HepG2 (cell line): ENCODE results near the gene GLIS2. TPM values are rescaled to one million over a fixed set of nuclear protein-coding genes. Genes with fewer than 3 reads are reported as not detected.
A peak's percentile ranks its signal among the peaks of the same experiment; 100 is the strongest.

Source experiments
- ATAC-seq: fragments of 200-7000 bp; cut with Tn5 transposase; 3 replicates; pipeline ENCODE4 v1.9.1; 2020; ENCODE audit warnings: mild to moderate bottlenecking, moderate library complexity
- BruUV-seq: library from RNA; stranded (reverse); fragments of 400-500 nt; replicated peaks from 2 replicates; lab custom pipeline; 2021; lab: Mats Ljungman, UMichigan
- CTCF ChIA-PET: fragments of 300-600 bp; formaldehyde crosslinking; extraction: SDS; loops from one replicate; lab custom pipeline; 2021; ENCODE audit warnings: low total read pairs, inconsistent platforms, low intra/inter-chr PET ratio; lab: Yijun Ruan, JAX
- POLR2A ChIA-PET: fragments of 350-600 bp; sonication (Branson Sonifier 250); formaldehyde crosslinking; loops from one replicate; lab custom pipeline; 2020; ENCODE audit warnings: antibody characterized with exemption, inconsistent platforms; lab: Yijun Ruan, JAX
- DNase-seq: peaks from one replicate; pipeline ENCODE4 v3.0.0-alpha.2; 2015; ENCODE audit warnings: low spot score
- FAIRE-seq: peaks from 3 replicates; lab custom pipeline; 2011; peaks lifted over from hg19 to GRCh38; lab: Jason Lieb, UNC
- H2AFZ ChIP-seq: one replicate; pipeline ENCODE4 v1.6.1; 2011; ENCODE audit warnings: low read length, inconsistent platforms
- H3K27ac ChIP-seq: fragments of 300-600 bp; 3 replicates; pipeline ENCODE4 v1.8.0; 2011; ENCODE audit warnings: mixed run types, mild to moderate bottlenecking, mixed read lengths, low read length, inconsistent platforms; ENCODE audit not compliant: insufficient read depth; ENCODE audit errors: extremely low read length
- H3K27me3 ChIP-seq, 2 experiments: fragments of 200-600 bp in 1 of 2; 2 replicates in 1 of 2; 3 replicates in 1 of 2; pipeline versions ENCODE4 v1.6.0 to v1.8.0; 2011; ENCODE audit warnings: low read length in 2 of 2, mild to moderate bottlenecking in 2 of 2, moderate library complexity in 2 of 2, inconsistent platforms in 1 of 2; ENCODE audit not compliant: insufficient read depth in 2 of 2, control insufficient read depth in 1 of 2
- H3K36me3 ChIP-seq, 2 experiments: fragments of 200-600 bp in 1 of 2; replicated peaks in 1 of 2; 2 replicates in 1 of 2; 3 replicates in 1 of 2; pipeline versions ENCODE4 v1.5.1 to v1.8.0; 2011; ENCODE audit warnings: low read length in 2 of 2, inconsistent platforms in 1 of 2; ENCODE audit not compliant: insufficient read depth in 2 of 2, control insufficient read depth in 1 of 2
- H3K4me1 ChIP-seq: 2 replicates; pipeline ENCODE4 v1.5.1; 2012; ENCODE audit warnings: low read length, inconsistent platforms; ENCODE audit not compliant: insufficient read depth
- H3K4me2 ChIP-seq: 2 replicates; pipeline ENCODE4 v1.6.0; 2011; ENCODE audit warnings: low read depth, low read length, inconsistent platforms
- H3K4me3 ChIP-seq, 3 experiments: fragments of 200-600 bp in 1 of 3; sonication (generic), shearing (Covaris generic) in 1 of 3; replicated peaks in 1 of 3; 2 replicates each; pipeline ENCODE4 v1.5.1; 2011 to 2016; ENCODE audit warnings: low read length in 3 of 3, inconsistent platforms in 2 of 3, low read depth in 2 of 3, mild to moderate bottlenecking in 2 of 3, control low read depth in 1 of 3, mixed read lengths in 1 of 3; ENCODE audit not compliant: insufficient read depth in 1 of 3
- H3K79me2 ChIP-seq: one replicate; pipeline ENCODE4 v1.6.1; 2011; ENCODE audit warnings: low read length, inconsistent platforms; ENCODE audit not compliant: insufficient read depth
- H3K9ac ChIP-seq: 2 replicates; pipeline ENCODE4 v1.6.0; 2011; ENCODE audit warnings: mild to moderate bottlenecking, low read depth, low read length, inconsistent platforms; ENCODE audit not compliant: insufficient read depth
- H3K9me3 ChIP-seq: 2 replicates; pipeline ENCODE4 v1.5.1; 2012; ENCODE audit warnings: mild to moderate bottlenecking, low read length
- H4K20me1 ChIP-seq: 2 replicates; pipeline ENCODE4 v1.6.0; 2011; ENCODE audit warnings: inconsistent platforms, mild to moderate bottlenecking, low read length, moderate library complexity; ENCODE audit not compliant: insufficient read depth
- AGO2 ChIP-seq: fragments of 200-400 bp; formaldehyde crosslinking; optimal IDR thresholded peaks from 2 replicates; pipeline ENCODE3; 2017; ENCODE audit warnings: mild to moderate bottlenecking, low read depth, low read length, moderate library complexity
- MLLT10 ChIP-seq: sonication (generic); formaldehyde crosslinking; IDR thresholded peaks from 2 replicates; pipeline ENCODE4 v1.4.0; 2020; ENCODE audit warnings: missing genetic modification reagents
- NBN ChIP-seq: fragments of 450-650 bp; conservative IDR thresholded peaks from 2 replicates; pipeline ENCODE4 v1.6.1; 2017
- PHF21A ChIP-seq: sonication (generic); formaldehyde crosslinking; IDR thresholded peaks from 2 replicates; pipeline ENCODE4 v1.5.0; 2020; ENCODE audit warnings: mild to moderate bottlenecking, missing genetic modification reagents
- PRDM4 ChIP-seq: sonication (generic); formaldehyde crosslinking; IDR thresholded peaks from 2 replicates; pipeline ENCODE4 v1.9.0; 2021; ENCODE audit warnings: missing genetic modification reagents, borderline replicate concordance
- RCOR2 ChIP-seq: IDR thresholded peaks from 2 replicates; pipeline ENCODE4 v1.6.1; 2016; ENCODE audit warnings: missing biosample characterization, missing genetic modification reagents
- SNAPC4 ChIP-seq: sonication (generic); formaldehyde crosslinking; IDR thresholded peaks from 2 replicates; pipeline ENCODE4 v1.4.0; 2020; ENCODE audit warnings: mild to moderate bottlenecking, missing genetic modification reagents
- TBP ChIP-seq: sonication (generic); formaldehyde crosslinking; IDR thresholded peaks from 2 replicates; pipeline ENCODE4 v1.5.0; 2020; ENCODE audit warnings: missing genetic modification reagents
- ZFP36 ChIP-seq: fragments of 150-350 bp; IDR thresholded peaks from 2 replicates; pipeline ENCODE4 v1.6.1; 2018; ENCODE audit warnings: borderline replicate concordance, low read length, low read depth; ENCODE audit not compliant: partially characterized antibody
- ZNF329 ChIP-seq: sonication (generic); formaldehyde crosslinking; IDR thresholded peaks from 2 replicates; pipeline ENCODE4 v1.9.0; 2021; ENCODE audit warnings: low read depth, mild to moderate bottlenecking, missing genetic modification reagents
- ZNF605 ChIP-seq: sonication (generic); formaldehyde crosslinking; IDR thresholded peaks from 2 replicates; pipeline ENCODE4 v1.8.0; 2022; ENCODE audit warnings: mild to moderate bottlenecking, missing genetic modification reagents
- ZNF850 ChIP-seq: sonication (generic); formaldehyde crosslinking; conservative IDR thresholded peaks from 2 replicates; pipeline ENCODE4 v1.9.0; 2021; ENCODE audit warnings: mild to moderate bottlenecking, missing genetic modification reagents
- ZSCAN20 ChIP-seq: sonication (generic); formaldehyde crosslinking; IDR thresholded peaks from 2 replicates; pipeline ENCODE4 v1.4.0; 2020; ENCODE audit warnings: missing genetic modification reagents, mild to moderate bottlenecking, borderline replicate concordance
- WGBS: methylation state at CpG from one replicate; pipeline ENCODE4 v1.1.6; 2017; ENCODE audit warnings: low lambda C conversion rate; 5-methylcytosine and 5-hydroxymethylcytosine counted together
- in situ Hi-C: cut with HindIII; loops from 2 replicates; pipeline ENCODE4 v1.10.0; 2017; ENCODE audit warnings: low pct_unique_long_range_greater_than_20kb; ENCODE audit not compliant: extremely low pct_ligation_motif_present
- intact Hi-C: fragments of 100-400 bp; cut with micrococcal nuclease; formaldehyde crosslinking; loops from one replicate; pipeline ENCODE4 v1.10.0; 2022; ENCODE audit not compliant: unreplicated experiment
- polyA plus RNA-seq, 8 experiments: library from polyadenylated mRNA; depleted of rRNA in 3 of 8; stranded (reverse) in 7 of 8; unstranded in 1 of 8; fragments of >200 nt; fragmentation: Illumina TruSeq in 4 of 8; extraction: Trizol in 4 of 8; gene quantifications; 2 replicates each; pipeline versions ENCODE4 v1.2.1 to v1.2.3, GENCODE V29; 2011 to 2016; ENCODE audit warnings: low read depth in 4 of 8, missing spikeins in 1 of 8, mixed read lengths in 1 of 8; ENCODE audit not compliant: insufficient read depth in 1 of 8
- total RNA-seq, 5 experiments: library from RNA; depleted of rRNA; stranded (reverse); fragments of >200 nt; fragmentation: Illumina TruSeq; extraction: Trizol; gene quantifications; 2 replicates each; pipeline ENCODE4 v1.2.3, GENCODE V29; 2016; ENCODE audit warnings: low read depth in 1 of 5
- TF ChIP-seq, protein P1 (sequence below): sonication (generic); formaldehyde crosslinking; conservative IDR thresholded peaks from 2 replicates; pipeline ENCODE4 v1.8.1; 2023; ENCODE audit warnings: missing genetic modification reagents

The GLIS2 gene
- total and polyA plus RNA-seq, 2 of the 13 experiments (the other 11 are each of a cell fraction or from before 2014, with no cell fraction given) = 0.28 to 0.29 TPM

DNA sequence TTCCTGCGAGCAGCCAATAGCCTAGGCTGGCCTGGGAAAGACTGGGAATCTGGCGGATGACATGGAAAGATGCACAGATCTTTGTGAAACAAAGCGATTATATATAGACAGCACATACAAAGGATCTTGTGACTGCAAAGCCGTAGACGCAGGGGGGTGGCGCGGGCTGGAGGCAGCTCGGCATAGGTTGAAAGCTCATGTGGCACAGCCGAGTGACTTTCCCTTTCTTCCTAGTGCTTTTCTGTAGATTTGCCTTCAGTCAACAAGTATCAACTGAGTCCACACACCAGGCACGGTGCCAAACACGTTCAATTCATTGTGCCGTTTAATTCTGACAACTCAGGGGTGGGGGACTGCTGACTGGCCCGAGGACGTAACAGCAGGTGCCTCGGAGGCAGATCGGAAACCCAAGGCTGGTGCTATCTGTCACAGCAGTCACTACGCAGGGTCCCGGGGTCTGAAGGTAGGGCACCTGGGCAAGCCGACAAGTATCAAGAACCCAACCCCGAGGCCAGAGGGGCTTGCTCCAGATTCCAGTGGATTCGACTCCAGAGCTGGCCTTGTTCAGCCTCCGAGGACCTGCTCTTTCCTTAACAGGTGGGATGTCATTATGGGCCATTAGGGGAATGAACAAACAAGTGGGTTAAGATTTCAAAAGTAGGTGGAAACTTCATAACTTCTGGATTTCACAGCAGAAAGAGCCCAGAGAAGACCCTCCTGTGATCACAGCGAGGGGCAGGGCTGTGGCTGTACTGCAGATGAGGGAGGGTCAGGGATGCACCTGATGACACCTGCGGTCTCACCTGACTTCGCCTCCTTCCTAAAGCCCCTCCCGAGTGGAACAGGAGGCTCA is 29.3 kb downstream of the GLIS2 start:
- peak overlapping the region; percentile 88 for H3K27ac ChIP-seq
- no peaks in the 10 kb centered on the region for H3K9me3 ChIP-seq
- WGBS = 5% methylated on average over 20 of the region's 26 CpGs
- H2AFZ ChIP-seq = no peak overlapping the region
- peaks cover 57% of the 10 kb centered on the region for H3K4me1 ChIP-seq
- peak overlapping the region; percentile 81 for H3K9ac ChIP-seq
- H3K4me3 ChIP-seq = peak overlapping the region; percentile 39 to 74 (median 46)
- CTCF ChIA-PET = no interaction called here
- peaks cover 45% of the 10 kb centered on the region for H3K79me2 ChIP-seq
- FAIRE-seq (peak; percentile 63), DNase-seq (peak; percentile 87), ATAC-seq (peak; percentile 67)
- no peaks in the 10 kb centered on the region for H3K27me3 ChIP-seq
- peaks cover 17% of the 10 kb centered on the region for H4K20me1 ChIP-seq
- peaks cover 6 to 20% of the 10 kb centered on the region in 2 experiments; a peak in 3 of 5 replicates for H3K36me3 ChIP-seq
- intact Hi-C loops = no loop called here
- TSS peak; percentile 91 for BruUV-seq
- POLR2A ChIA-PET = interaction anchor here (0.6 to 2.7 kb wide), 18 partner anchors 17 to 91 kb away, joined by 3 to 15 read pairs (median 4); partner anchors contain the start of genes TFAP4 and VASN
- peak overlapping the region; percentile 90 for H3K4me2 ChIP-seq
- in situ Hi-C loops = no loop called here
- TF ChIP-seq ZNF329 (0 out of 2 replicates have a peak, but pooled peaks have one; percentile 14), ZSCAN20 (CRISPR knock-in tag) (no peak), ZNF605 (CRISPR knock-in tag) (0 out of 2 replicates have a peak, but pooled peaks have one; percentile 41), NBN (no peak), ZFP36 (no peak), AGO2 (no peak), RCOR2 (no peak), PHF21A (CRISPR knock-in tag) (peak; percentile 10; the same call in 1 of the 2 replicates), TBP (CRISPR knock-in tag) (no peak), ZNF850 (no peak), MLLT10 (CRISPR knock-in tag) (no peak), SNAPC4 (CRISPR knock-in tag) (no peak), PRDM4 (no peak)
- TF ChIP-seq, protein P1, sequence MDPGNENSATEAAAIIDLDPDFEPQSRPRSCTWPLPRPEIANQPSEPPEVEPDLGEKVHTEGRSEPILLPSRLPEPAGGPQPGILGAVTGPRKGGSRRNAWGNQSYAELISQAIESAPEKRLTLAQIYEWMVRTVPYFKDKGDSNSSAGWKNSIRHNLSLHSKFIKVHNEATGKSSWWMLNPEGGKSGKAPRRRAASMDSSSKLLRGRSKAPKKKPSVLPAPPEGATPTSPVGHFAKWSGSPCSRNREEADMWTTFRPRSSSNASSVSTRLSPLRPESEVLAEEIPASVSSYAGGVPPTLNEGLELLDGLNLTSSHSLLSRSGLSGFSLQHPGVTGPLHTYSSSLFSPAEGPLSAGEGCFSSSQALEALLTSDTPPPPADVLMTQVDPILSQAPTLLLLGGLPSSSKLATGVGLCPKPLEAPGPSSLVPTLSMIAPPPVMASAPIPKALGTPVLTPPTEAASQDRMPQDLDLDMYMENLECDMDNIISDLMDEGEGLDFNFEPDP (CRISPR knock-in tag) = 0 out of 2 replicates have a peak, but pooled peaks have one; percentile 44
